AG10803 (cell line): ENCODE data around the gene RSBN1.
A peak's percentile ranks its signal among the peaks of the same experiment; 100 is the strongest.
"Not testable (repeated sequence)": the region's sequence is repeated elsewhere in the genome, so short reads cannot be mapped to it uniquely, and the experiment has no call there.

ENCODE experiments used
- DNase-seq: peaks from one replicate; pipeline ENCODE4 v3.0.0; 2010; ENCODE audit warnings: low read depth
- H3K4me3 ChIP-seq: 2 replicates; pipeline ENCODE4 v1.5.1; 2011; ENCODE audit warnings: mild to moderate bottlenecking, low read length, control low read depth
- CTCF ChIP-seq: conservative IDR thresholded peaks from 2 replicates; pipeline ENCODE4 v1.5.1; 2011; ENCODE audit warnings: mild to moderate bottlenecking, low read length, control low read depth, inconsistent platforms

RSBN1 gene

GRCh38 chr1:113742515-113742914 lies 69.8 kb downstream of the RSBN1 start:
- DNase-seq = no peak
- H3K4me3 ChIP-seq = no peak overlapping the region
- TF ChIP-seq CTCF = no peak

DNA sequence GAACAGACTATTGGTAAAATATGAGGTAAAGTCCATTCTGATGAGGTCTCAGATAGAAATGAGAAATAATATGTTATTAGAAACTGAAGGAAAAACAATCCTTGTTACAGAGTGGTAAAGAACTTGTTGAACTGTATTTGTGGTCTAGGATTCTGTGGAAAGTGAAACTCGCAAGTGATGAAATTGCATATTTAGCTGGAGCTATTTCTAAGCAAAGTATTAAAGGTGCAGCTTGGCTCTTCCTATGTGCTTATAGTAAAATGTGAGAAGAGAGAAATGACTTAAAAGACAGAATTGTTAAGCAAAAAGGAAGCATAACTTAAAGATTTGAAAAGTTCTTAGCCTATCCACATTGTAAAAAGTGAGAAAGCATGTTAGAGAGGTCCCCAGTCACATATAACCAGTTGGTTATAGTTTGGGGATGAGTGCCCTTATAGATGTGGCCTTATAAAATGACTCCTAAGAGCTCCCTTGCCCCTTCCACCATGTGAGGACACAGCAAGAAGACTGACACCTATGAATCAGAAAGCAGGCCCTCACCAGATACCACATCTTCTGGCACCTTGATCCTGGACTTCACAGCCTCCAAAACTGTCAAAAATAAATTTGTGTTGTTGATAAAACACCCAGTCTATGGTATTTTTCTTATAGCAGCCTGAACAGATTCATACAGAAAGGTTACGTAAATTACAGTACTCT lies 77.8 kb downstream of the RSBN1 start:
- no peak for TF ChIP-seq CTCF
- no peak for DNase-seq
- H3K4me3 ChIP-seq = no peak overlapping the region

GRCh38 chr1:113732802-113733201 lies 79.5 kb downstream of the RSBN1 start:
- no peak for DNase-seq
- no peak for TF ChIP-seq CTCF
- no peak overlapping the region for H3K4me3 ChIP-seq

DNA sequence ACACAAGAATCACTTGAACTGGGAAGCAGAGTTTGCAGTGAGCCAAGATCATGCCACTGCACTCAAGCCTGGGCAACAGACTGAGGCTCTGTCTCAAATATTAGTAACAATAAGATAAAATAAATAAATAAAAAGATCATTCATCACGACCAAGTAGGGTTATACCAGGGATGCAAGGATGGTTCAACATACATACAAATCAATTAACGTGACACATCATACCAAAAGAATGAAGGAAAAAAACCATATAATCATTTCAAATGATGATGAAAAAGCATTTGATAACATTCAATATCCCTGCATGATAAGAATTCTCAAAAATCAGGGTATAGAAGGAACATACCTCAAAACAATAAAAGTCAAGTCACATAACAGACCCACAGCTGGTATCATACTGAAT lies 91.3 kb downstream of the RSBN1 start:
- no peak overlapping the region for H3K4me3 ChIP-seq
- TF ChIP-seq CTCF = no peak
- no peak for DNase-seq

GRCh38 chr1:113718621-113719020 lies 93.7 kb downstream of the RSBN1 start:
- not testable (repeated sequence) for H3K4me3 ChIP-seq, DNase-seq

DNA sequence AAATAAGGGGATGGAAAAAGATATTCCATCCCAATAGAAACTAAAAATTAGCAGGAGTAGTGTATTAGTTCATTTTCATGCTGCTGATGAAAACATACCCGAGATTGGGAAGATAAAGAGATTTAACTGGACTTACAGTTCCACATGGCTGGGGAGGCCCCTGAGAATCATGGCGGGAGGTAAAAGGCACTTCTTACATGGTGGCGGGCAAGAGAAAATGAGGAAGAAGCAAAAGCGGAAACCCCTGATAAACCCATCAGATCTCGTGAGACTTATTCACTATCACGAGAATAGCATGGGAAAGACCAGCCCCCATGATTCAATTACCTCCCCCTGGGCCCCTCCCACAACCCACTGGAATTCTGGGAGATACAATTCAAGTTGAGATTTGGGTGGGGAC lies 94.8 kb downstream of the RSBN1 start:
- H3K4me3 ChIP-seq, DNase-seq: not testable (repeated sequence)

GRCh38 chr1:113714606-113715269 lies 97.5 kb downstream of the RSBN1 start:
- peak; percentile 1; the same call in 1 of the 2 replicates for TF ChIP-seq CTCF
- no peak overlapping the region for H3K4me3 ChIP-seq
- DNase-seq = no peak
